ENCODE data around the gene MAVS. TPM values are rescaled to one million over a fixed set of nuclear protein-coding genes. Genes with fewer than 3 reads are reported as not detected.

Gene MAVS
- total RNA-seq, 1 experiment from 2014 or later = 24.2 TPM

DNA sequence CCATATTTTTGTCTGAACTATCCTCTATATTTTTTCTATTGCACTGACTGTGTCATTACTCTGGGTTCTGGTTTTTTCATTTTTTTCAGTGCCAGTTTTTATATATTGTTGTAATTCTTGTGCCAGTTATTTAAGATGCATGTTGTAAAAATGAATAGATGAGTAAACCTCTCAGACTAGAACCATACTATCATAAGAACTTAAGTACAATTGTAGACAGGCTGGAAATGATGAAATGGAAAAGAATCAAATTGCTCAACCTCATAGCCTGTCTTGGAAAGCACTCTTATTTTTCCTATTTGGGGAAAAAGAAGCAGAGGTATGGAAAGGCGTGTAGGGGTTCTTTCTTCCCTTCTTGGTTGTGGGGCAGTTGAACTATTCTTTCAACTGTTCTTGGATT is 72.7 kb downstream of the MAVS start:
- H3K4me1 Mint-ChIP-seq = peaks cover 6 to 12% of the 10 kb centered on the region in 2 experiments; a peak in 2 of 4 replicates
- H2BK15ac ChIP-seq (ENCODE audit: low read depth, low read length) = no peak overlapping the region
- H3K79me1 ChIP-seq (ENCODE audit: insufficient read depth, low read depth, low read length, poor library complexity, severe bottlenecking) = peaks cover 4% of the 10 kb centered on the region
- H2BK12ac ChIP-seq (ENCODE audit: insufficient read length, low read depth, low read length) = no peak overlapping the region
- H4K5ac ChIP-seq (ENCODE audit: insufficient read length, low read depth, low read length) = no peak overlapping the region
- no peaks in the 10 kb centered on the region for H3K9me3 ChIP-seq (ENCODE audit: control insufficient read depth, low read depth, low read length)
- no peak overlapping the region for H3K9ac ChIP-seq (ENCODE audit: extremely low read depth, insufficient read length, low read length)
- TF ChIP-seq, protein P1, sequence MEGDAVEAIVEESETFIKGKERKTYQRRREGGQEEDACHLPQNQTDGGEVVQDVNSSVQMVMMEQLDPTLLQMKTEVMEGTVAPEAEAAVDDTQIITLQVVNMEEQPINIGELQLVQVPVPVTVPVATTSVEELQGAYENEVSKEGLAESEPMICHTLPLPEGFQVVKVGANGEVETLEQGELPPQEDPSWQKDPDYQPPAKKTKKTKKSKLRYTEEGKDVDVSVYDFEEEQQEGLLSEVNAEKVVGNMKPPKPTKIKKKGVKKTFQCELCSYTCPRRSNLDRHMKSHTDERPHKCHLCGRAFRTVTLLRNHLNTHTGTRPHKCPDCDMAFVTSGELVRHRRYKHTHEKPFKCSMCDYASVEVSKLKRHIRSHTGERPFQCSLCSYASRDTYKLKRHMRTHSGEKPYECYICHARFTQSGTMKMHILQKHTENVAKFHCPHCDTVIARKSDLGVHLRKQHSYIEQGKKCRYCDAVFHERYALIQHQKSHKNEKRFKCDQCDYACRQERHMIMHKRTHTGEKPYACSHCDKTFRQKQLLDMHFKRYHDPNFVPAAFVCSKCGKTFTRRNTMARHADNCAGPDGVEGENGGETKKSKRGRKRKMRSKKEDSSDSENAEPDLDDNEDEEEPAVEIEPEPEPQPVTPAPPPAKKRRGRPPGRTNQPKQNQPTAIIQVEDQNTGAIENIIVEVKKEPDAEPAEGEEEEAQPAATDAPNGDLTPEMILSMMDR (conservative IDR thresholded peaks at IDR 0.05) = no peak
- no peaks in the 10 kb centered on the region for H3K23me2 ChIP-seq (ENCODE audit: insufficient read length, low read depth, low read length, poor library complexity, severe bottlenecking)
- no peak overlapping the region for H3K23ac ChIP-seq (ENCODE audit: insufficient read length, low read depth, low read length)
- H3K4me3 Mint-ChIP-seq = no peak overlapping the region
- H4K8ac ChIP-seq (replicated peaks; ENCODE audit: insufficient read length, low read depth, low read length) = no peak overlapping the region
- H3K27me3 ChIP-seq (ENCODE audit: insufficient read depth, low read length) = no peaks in the 10 kb centered on the region
- peak overlapping the region in 1 of 3 experiments; percentile 15; a peak in 1 of 7 replicates for H3K27ac Mint-ChIP-seq
- no peak overlapping the region for H2AFZ ChIP-seq (ENCODE audit: low read length)
- no peak overlapping the region for H2AK5ac ChIP-seq (ENCODE audit: insufficient read length, low read length)
- H2BK20ac ChIP-seq (ENCODE audit: low read depth, low read length, poor library complexity, severe bottlenecking) = no peak overlapping the region
- H3K79me2 ChIP-seq (ENCODE audit: insufficient read depth, low read length) = peaks cover 10% of the 10 kb centered on the region; the same call in 1 of the 2 replicates
- no peak overlapping the region for H2BK5ac ChIP-seq (ENCODE audit: insufficient read length, low read length)
- no peaks in the 10 kb centered on the region for H3K27me3 Mint-ChIP-seq (ENCODE audit: low read depth)
- no peak overlapping the region for H3K4ac ChIP-seq (ENCODE audit: low read depth, low read length)
- no peak overlapping the region for H3K27ac ChIP-seq (ENCODE audit: insufficient read length, low read depth, low read length)
- WGBS (ENCODE audit: extremely low coverage, insufficient read length, low lambda C conversion rate) = no CpG with 5 or more reads among the region's 1 CpG
- no peaks in the 10 kb centered on the region for H3K4me1 ChIP-seq (ENCODE audit: insufficient read depth, low read length)
- no peak overlapping the region for H3K56ac ChIP-seq (ENCODE audit: insufficient read length, low read depth, low read length)
- no peak overlapping the region for H4K91ac ChIP-seq (ENCODE audit: insufficient read length, low read depth, low read length)
- no peak overlapping the region for H3K4me2 ChIP-seq (ENCODE audit: insufficient read depth, insufficient read length, low read length)
- DNase-seq = no peak
- no peak overlapping the region for H3T11ph ChIP-seq (ENCODE audit: low read length)
- H4K20me1 ChIP-seq (ENCODE audit: control insufficient read depth, insufficient read depth, insufficient read length) = no peaks in the 10 kb centered on the region
- H3K18ac ChIP-seq (ENCODE audit: insufficient read length, low read depth, low read length) = no peak overlapping the region
- H3K36me3 Mint-ChIP-seq (ENCODE audit: insufficient read depth in 1 of 3, low read depth in 3 of 3) = peaks cover 47 to 85% (median 85%) of the 10 kb centered on the region in 3 experiments; a peak in 6 of 7 replicates
- no peak overlapping the region for H2BK120ac ChIP-seq (ENCODE audit: low read depth, low read length, poor library complexity, severe bottlenecking)
- H3K9me3 Mint-ChIP-seq = no peaks in the 10 kb centered on the region
- no peak overlapping the region for H3K14ac ChIP-seq (ENCODE audit: insufficient read depth, low read length)
